CD4-positive, alpha-beta T cell (primary cell): ENCODE results near the gene DENND5B. TPM values are rescaled to one million over a fixed set of nuclear protein-coding genes. Genes with fewer than 3 reads are reported as not detected.

ENCODE experiments used
- ATAC-seq: fragments of 200-7000 bp; cut with Tn5 transposase; one replicate; pipeline ENCODE4 v1.10.0; 2022; ENCODE audit warnings: mild to moderate bottlenecking; ENCODE audit not compliant: poor library complexity
- CTCF ChIA-PET: fragments of 350-600 bp; sonication (Branson Sonifier 250); formaldehyde crosslinking; loops from one replicate; lab custom pipeline; 2021; ENCODE audit warnings: antibody characterized with exemption, inconsistent platforms; lab: Charles Lee
- POLR2A ChIA-PET: fragments of 350-600 bp; sonication (Branson Sonifier 250); formaldehyde crosslinking; loops from one replicate; lab custom pipeline; 2021; ENCODE audit warnings: antibody characterized with exemption, inconsistent platforms; lab: Charles Lee
- DNase-seq, 14 experiments: peaks; one replicate each; pipeline ENCODE4 v3.0.0-alpha.2; 2013 to 2020; ENCODE audit warnings: mixed read lengths in 2 of 14
- H3K27ac ChIP-seq, 2 donors: one replicate each; pipeline versions ENCODE4 v1.5.1 to v1.7.0; 2013; ENCODE audit warnings: low read length in 2 of 2, low read depth in 1 of 2, mild to moderate bottlenecking in 1 of 2
- H3K27me3 ChIP-seq, 2 experiments: 1 replicate in 1 of 2; 2 replicates in 1 of 2; pipeline versions ENCODE4 v1.6.1 to v1.7.0; 2013; ENCODE audit warnings: low read length in 2 of 2, control low read depth in 1 of 2, mild to moderate bottlenecking in 1 of 2, moderate library complexity in 1 of 2; ENCODE audit not compliant: insufficient read depth in 2 of 2, control insufficient read depth in 1 of 2
- H3K36me3 ChIP-seq: one replicate; pipeline ENCODE4 v1.6.1; 2013; ENCODE audit warnings: low read length, control low read depth; ENCODE audit not compliant: insufficient read depth
- H3K4me1 ChIP-seq: one replicate; pipeline ENCODE4 v1.6.1; 2013; ENCODE audit warnings: low read length, control low read depth; ENCODE audit not compliant: insufficient read depth
- H3K4me3 ChIP-seq: one replicate; pipeline ENCODE4 v1.5.1; 2013; ENCODE audit warnings: mild to moderate bottlenecking, low read length, moderate library complexity
- H3K9me3 ChIP-seq, 2 experiments: 1 replicate in 1 of 2; 2 replicates in 1 of 2; pipeline versions ENCODE4 v1.6.1 to v1.7.0; 2013; ENCODE audit warnings: low read length in 2 of 2, mild to moderate bottlenecking in 2 of 2, control low read depth in 1 of 2, moderate library complexity in 1 of 2; ENCODE audit not compliant: control insufficient read depth in 1 of 2, insufficient read depth in 1 of 2
- H3K27ac Mint-ChIP-seq: one replicate; pipeline ENCODE4 v1.8.0; 2020; ENCODE audit warnings: mixed read lengths
- H3K27me3 Mint-ChIP-seq: one replicate; pipeline ENCODE4 v1.8.0; 2021; ENCODE audit warnings: mixed read lengths
- H3K36me3 Mint-ChIP-seq: one replicate; pipeline ENCODE4 v1.8.0; 2021; ENCODE audit warnings: low read depth, mixed read lengths
- H3K4me1 Mint-ChIP-seq: one replicate; pipeline ENCODE4 v1.8.0; 2021; ENCODE audit warnings: low read depth, mixed read lengths
- H3K4me3 Mint-ChIP-seq: one replicate; pipeline ENCODE4 v1.8.0; 2020; ENCODE audit warnings: mild to moderate bottlenecking, mixed read lengths
- H3K9me3 Mint-ChIP-seq: one replicate; pipeline ENCODE4 v1.8.0; 2020; ENCODE audit warnings: mixed read lengths
- intact Hi-C, 2 experiments: fragments of 100-400 bp; cut with DNase I in 1 of 2; cut with micrococcal nuclease in 1 of 2; formaldehyde crosslinking; loops; one replicate each; pipeline versions ENCODE4 v1.15.1 to v1.9.0; 2023 to 2025; cut with DNase I, micrococcal nuclease
- total RNA-seq, 174 experiments: library from RNA in 2 of 174; stranded (reverse) in 2 of 174; gene quantifications; one replicate each; pipeline ENCODE4 v1.2.3 and lab custom pipeline; 2021 to 2026
- TF ChIP-seq, protein P1 (sequence below): fragments of 200-600 bp; IDR thresholded peaks from one replicate; pipeline ENCODE4 v1.8.0; 2022; ENCODE audit warnings: antibody characterized with exemption, mild to moderate bottlenecking

Gene DENND5B
- total RNA-seq, 2 experiments from 2014 or later: 0.22 to 0.25 TPM

- ATAC-seq: no peak
- peaks cover 13 to 24% of the 10 kb centered on the region in 2 experiments for H3K27me3 ChIP-seq
- no peak overlapping the region for H3K4me3 ChIP-seq
- no peak overlapping the region for H3K27ac ChIP-seq
- no peaks in the 10 kb centered on the region for H3K36me3 ChIP-seq
- H3K4me3 Mint-ChIP-seq: no peak overlapping the region
- H3K4me1 Mint-ChIP-seq: no peaks in the 10 kb centered on the region
- intact Hi-C loops: no loop called here
- H3K4me1 ChIP-seq: no peaks in the 10 kb centered on the region
- ChIA-PET CTCF (no interaction called here), POLR2A (no interaction called here)
- no peaks in the 10 kb centered on the region for H3K9me3 ChIP-seq
- no peaks in the 10 kb centered on the region for H3K36me3 Mint-ChIP-seq
- TF ChIP-seq, protein P1, sequence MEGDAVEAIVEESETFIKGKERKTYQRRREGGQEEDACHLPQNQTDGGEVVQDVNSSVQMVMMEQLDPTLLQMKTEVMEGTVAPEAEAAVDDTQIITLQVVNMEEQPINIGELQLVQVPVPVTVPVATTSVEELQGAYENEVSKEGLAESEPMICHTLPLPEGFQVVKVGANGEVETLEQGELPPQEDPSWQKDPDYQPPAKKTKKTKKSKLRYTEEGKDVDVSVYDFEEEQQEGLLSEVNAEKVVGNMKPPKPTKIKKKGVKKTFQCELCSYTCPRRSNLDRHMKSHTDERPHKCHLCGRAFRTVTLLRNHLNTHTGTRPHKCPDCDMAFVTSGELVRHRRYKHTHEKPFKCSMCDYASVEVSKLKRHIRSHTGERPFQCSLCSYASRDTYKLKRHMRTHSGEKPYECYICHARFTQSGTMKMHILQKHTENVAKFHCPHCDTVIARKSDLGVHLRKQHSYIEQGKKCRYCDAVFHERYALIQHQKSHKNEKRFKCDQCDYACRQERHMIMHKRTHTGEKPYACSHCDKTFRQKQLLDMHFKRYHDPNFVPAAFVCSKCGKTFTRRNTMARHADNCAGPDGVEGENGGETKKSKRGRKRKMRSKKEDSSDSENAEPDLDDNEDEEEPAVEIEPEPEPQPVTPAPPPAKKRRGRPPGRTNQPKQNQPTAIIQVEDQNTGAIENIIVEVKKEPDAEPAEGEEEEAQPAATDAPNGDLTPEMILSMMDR: no peak
- H3K9me3 Mint-ChIP-seq: no peaks in the 10 kb centered on the region
- DNase-seq: no peak
- H3K27ac Mint-ChIP-seq: no peak overlapping the region
- H3K27me3 Mint-ChIP-seq: peaks cover 42% of the 10 kb centered on the region
Measured at GRCh38 chr12:31583878-31584277, 7.1 kb downstream of the DENND5B start.

DNA sequence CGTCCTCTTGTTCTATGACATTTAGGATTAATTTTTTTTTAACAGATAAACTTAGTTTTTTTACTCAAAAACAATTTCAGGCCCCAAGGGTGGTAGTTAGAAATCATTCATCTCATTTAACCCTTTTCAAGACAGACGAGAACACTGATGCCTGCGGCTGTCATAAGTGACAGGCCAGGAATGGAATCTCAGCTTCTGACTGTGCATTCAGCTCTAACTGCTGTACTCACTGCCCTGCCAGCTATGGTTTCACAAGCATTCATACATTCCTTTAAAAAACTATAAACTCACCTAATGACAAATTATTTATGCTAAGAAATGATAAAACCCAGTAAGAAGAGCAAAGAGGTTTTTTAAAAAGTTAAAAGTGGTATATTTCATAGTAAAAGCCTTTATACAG lies 8.8 kb downstream of the DENND5B start:
- H3K4me3 Mint-ChIP-seq: no peak overlapping the region
- DNase-seq: no peak
- Histone ChIP-seq H3K4me1 (no peaks in the 10 kb centered on the region), H3K4me3 (no peak overlapping the region), H3K9me3 (no peaks in the 10 kb centered on the region), H3K27me3 (peaks cover 4 to 11% of the 10 kb centered on the region in 2 experiments), H3K36me3 (no peaks in the 10 kb centered on the region), H3K27ac (no peak overlapping the region)
- H3K4me1 Mint-ChIP-seq: no peaks in the 10 kb centered on the region
- no peak for ATAC-seq
- H3K36me3 Mint-ChIP-seq: no peaks in the 10 kb centered on the region
- no peaks in the 10 kb centered on the region for H3K9me3 Mint-ChIP-seq
- POLR2A ChIA-PET: no interaction called here
- intact Hi-C loops: no loop called here
- peaks cover 28% of the 10 kb centered on the region for H3K27me3 Mint-ChIP-seq
- no peak overlapping the region for H3K27ac Mint-ChIP-seq
- CTCF ChIA-PET: no interaction called here
- TF ChIP-seq, protein P1: no peak

- H3K4me1 ChIP-seq: no peaks in the 10 kb centered on the region
- peaks cover 4 to 5% of the 10 kb centered on the region in 2 experiments for H3K27me3 ChIP-seq
- Mint-ChIP-seq H3K27ac (no peak overlapping the region), H3K9me3 (no peaks in the 10 kb centered on the region), H3K4me1 (no peaks in the 10 kb centered on the region), H3K27me3 (peaks cover 3% of the 10 kb centered on the region), H3K36me3 (no peaks in the 10 kb centered on the region), H3K4me3 (no peak overlapping the region)
- no peaks in the 10 kb centered on the region for H3K36me3 ChIP-seq
- no peak for ATAC-seq
- no peaks in the 10 kb centered on the region for H3K9me3 ChIP-seq
- DNase-seq: no peak
- ChIA-PET POLR2A (interaction anchor here (0.6 to 0.9 kb wide), 2 partner anchors 15 to 178 kb away, joined by 3 read pairs; no protein-coding TSS in a partner anchor), CTCF (no interaction called here)
- TF ChIP-seq, protein P1: no peak
- no peak overlapping the region for H3K4me3 ChIP-seq
- H3K27ac ChIP-seq: no peak overlapping the region
- intact Hi-C loops: no loop called here
Measured at GRCh38 chr12:31578632-31579031, 12.3 kb downstream of the DENND5B start.
